NT2/D1 (cell line): ENCODE data around the gene ZNF512B.

ENCODE experiments used
- YY1 ChIP-seq: IDR thresholded peaks from 2 replicates; pipeline ENCODE4 v1.6.1; 2011; ENCODE audit not compliant: insufficient read length, insufficient read depth
- ZNF274 ChIP-seq: IDR thresholded peaks from 2 replicates; pipeline ENCODE4 v1.6.1; 2011; ENCODE audit warnings: mild to moderate bottlenecking, low read depth, low read length

- no peak for TF ChIP-seq YY1
- no peak for TF ChIP-seq ZNF274
These were observed 56.0 kb downstream of the ZNF512B start for GRCh38 chr20:63913768-63914167.
